ENCODE measurements around the gene VPS39. TPM values are rescaled to one million over a fixed set of nuclear protein-coding genes. Genes with fewer than 3 reads are reported as not detected.

The VPS39 gene
- total RNA-seq, 1 donor from 2014 or later: 25.0 TPM

- no peak for DNase-seq (ENCODE audit: low read depth in 2 of 2)
Observed at GRCh38 chr15:42131826-42132806, 76.0 kb downstream of the VPS39 start.

GRCh38 chr15:42131006-42131405 lies 77.1 kb downstream of the VPS39 start:
- DNase-seq (ENCODE audit: low read depth in 2 of 2): no peak

- DNase-seq (ENCODE audit: low read depth in 2 of 2): no peak
Observed at GRCh38 chr15:42130246-42130986, 77.7 kb downstream of the VPS39 start.

GRCh38 chr15:42129364-42129763 lies 78.7 kb downstream of the VPS39 start:
- no peak for DNase-seq (ENCODE audit: low read depth in 2 of 2)

- no peak for DNase-seq (ENCODE audit: low read depth in 2 of 2)
Observed at GRCh38 chr15:42128476-42128875, 79.6 kb downstream of the VPS39 start.

- DNase-seq (ENCODE audit: low read depth in 2 of 2): no peak
Observed at GRCh38 chr15:42123546-42123945, 84.6 kb downstream of the VPS39 start.

- no peak for DNase-seq (ENCODE audit: low read depth in 2 of 2)
Observed at GRCh38 chr15:42121682-42122081, 86.4 kb downstream of the VPS39 start.

- no peak for DNase-seq (ENCODE audit: low read depth in 2 of 2)
Observed at GRCh38 chr15:42121021-42121420, 87.1 kb downstream of the VPS39 start.

GRCh38 chr15:42120285-42120684 lies 87.8 kb downstream of the VPS39 start:
- no peak for DNase-seq (ENCODE audit: low read depth in 2 of 2)

GRCh38 chr15:42119446-42119760 lies 88.7 kb downstream of the VPS39 start:
- no peak for DNase-seq (ENCODE audit: low read depth in 2 of 2)

GRCh38 chr15:42118650-42119445 lies 89.3 kb downstream of the VPS39 start:
- no peak for DNase-seq (ENCODE audit: low read depth in 2 of 2)

GRCh38 chr15:42111924-42112323 lies 96.2 kb downstream of the VPS39 start:
- DNase-seq (ENCODE audit: low read depth in 2 of 2): no peak

GRCh38 chr15:42110367-42110766 lies 97.7 kb downstream of the VPS39 start:
- no peak for DNase-seq (ENCODE audit: low read depth in 2 of 2)

GRCh38 chr15:42108806-42109205 lies 99.3 kb downstream of the VPS39 start:
- DNase-seq (ENCODE audit: low read depth in 2 of 2): no peak

Other genes starting within 250 kb of the VPS39 start
- 66.4 and 68.8 TPM in 2 replicates for gene EHD4, start 235.7 kb downstream of the VPS39 start, total RNA-seq
- not detected in 2 replicates for gene PLA2G4E, start 187.3 kb downstream of the VPS39 start, total RNA-seq
- not detected in 2 replicates for gene PLA2G4D, start 113.7 kb downstream of the VPS39 start, total RNA-seq
- gene PLA2G4F, start 51.7 kb downstream of the VPS39 start, total RNA-seq: not detected in 2 replicates
- 9.5 and 11.5 TPM in 2 replicates for gene GANC, start 64.9 kb upstream of the VPS39 start, total RNA-seq
- gene TMEM87A, start 65.1 kb upstream of the VPS39 start, total RNA-seq: 45.3 and 55.1 TPM in 2 replicates
- 0.13 and 0.76 TPM in 2 replicates for gene CAPN3, start 151.2 kb upstream of the VPS39 start, total RNA-seq